Activated T-cell treated with anti-CD3 and anti-CD28 coated beads for 1 hour (primary cell): ENCODE data around the gene TMEM132A.
A peak's percentile ranks its signal among the peaks of the same experiment; 100 is the strongest.
"Not testable (repeated sequence)": the region's sequence is repeated elsewhere in the genome, so short reads cannot be mapped to it uniquely, and the experiment has no call there.

Source experiments
- DNase-seq: peaks from one replicate; pipeline ENCODE4 v3.0.0-alpha.2; 2020; ENCODE audit warnings: low read depth

The TMEM132A gene

DNA sequence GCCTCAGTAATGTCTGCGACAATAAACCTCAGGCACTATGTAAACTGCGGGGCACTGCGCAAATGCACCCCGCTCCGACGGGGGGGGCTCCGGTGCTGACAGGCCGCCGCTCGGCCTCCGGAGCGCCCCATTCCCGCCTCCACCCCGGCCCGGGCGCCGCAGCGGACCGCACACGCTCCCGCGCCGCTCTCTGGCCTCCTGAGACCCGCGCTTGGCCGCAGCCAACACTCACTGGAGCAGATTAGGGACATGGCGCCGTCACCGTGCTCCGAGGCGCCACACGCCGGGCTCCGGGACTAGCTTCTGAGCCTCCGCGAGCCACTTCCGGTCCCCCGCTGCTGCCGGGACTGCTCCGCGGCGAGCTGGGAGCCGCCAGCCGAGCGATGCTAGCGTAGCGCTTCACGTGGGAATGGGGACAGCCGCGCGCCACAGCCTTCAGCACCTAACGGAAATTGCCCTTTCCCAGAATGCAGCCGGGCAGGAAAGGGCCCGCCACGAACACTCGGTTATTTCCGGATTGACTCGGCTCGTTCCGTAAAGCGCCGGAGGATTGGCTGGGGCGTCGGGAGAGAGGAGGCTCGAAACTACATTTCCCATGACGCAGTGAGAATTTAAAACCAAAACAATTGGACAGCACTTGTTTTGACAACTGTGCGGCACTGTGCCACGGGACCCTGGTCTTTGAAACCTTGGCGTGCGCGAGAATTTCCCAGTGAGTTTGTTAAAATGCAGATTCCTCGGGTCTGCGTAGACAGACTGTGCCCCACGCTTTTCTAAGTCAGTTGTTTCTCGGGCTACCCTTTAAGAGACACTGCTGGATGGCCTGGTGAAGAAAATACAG lies 17.9 kb upstream of the TMEM132A start, which contains the start of gene PRPF19:
PRPF19 (minus strand) TSS at position 454 of the 841 bp plus-strand sequence; CDS start at position 251, 203 bp downstream.
- peak; percentile 99 for DNase-seq

DNA sequence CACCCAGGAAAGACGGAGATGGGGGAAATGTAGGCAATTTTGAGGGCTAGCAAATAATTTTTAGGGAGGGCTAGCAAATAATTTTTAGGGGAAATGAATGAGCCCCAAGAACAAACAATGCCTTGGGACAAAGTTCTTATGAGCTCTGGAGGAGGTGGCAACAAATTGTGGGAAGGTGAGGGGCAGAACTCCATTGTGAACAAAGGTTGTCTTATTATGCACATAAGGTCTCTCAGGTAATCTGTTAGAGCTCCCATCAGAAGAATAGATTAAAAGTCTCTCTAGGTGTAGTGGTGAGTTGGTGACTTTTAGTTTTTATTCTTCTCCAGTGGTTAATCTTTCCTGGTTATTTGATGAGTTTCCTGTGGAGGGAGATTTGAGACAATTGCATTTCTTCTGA lies 15.5 kb upstream of the TMEM132A start:
- DNase-seq = no peak

DNA sequence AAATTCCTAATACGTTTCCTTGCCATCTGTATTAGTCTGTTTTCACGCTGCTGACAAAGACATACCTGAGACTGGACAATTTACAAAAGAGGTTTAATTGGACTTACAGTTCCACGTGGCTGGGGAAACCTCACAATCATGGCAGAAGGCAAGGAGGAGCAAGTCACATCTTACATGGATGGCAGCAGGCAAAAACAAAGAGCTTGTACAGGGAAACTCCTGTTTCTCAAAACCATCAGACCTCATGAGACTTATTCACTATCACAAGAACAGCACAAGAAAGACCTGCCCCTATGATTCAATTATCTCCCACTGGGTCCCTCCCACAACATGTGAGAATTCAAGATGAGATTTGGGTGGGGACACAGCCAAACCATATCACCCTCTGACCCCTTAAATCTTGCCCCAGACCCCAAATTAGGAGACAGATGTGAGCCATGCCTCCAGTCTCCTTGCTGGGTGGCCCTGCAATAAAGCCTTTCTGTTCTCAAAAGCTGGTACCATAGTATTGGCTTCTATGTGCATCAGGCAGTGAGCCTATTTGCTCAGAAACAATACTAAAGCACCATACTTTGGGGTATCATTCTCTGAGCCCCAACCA lies 14.5 kb upstream of the TMEM132A start:
- not testable (repeated sequence) for DNase-seq

DNA sequence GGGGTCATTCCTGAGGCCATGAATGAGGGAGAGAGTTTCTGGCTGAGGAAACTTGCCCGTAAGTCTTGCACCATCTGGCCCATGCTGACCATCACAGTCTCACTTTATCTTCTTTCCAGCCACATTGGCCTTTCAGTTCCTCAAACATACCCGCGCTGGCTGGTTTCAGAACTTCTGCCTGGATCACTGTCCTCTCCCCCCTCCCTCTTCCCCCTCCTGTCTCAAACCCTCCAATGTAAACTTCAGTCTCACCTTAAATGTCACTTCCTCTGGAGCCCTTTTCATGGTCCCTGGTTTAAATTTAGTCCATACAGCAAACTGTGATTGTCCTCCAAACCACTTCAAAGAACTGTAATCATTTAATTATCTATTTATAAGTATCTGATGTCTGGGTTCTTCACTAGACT lies 14.0 kb upstream of the TMEM132A start:
- no peak for DNase-seq

DNA sequence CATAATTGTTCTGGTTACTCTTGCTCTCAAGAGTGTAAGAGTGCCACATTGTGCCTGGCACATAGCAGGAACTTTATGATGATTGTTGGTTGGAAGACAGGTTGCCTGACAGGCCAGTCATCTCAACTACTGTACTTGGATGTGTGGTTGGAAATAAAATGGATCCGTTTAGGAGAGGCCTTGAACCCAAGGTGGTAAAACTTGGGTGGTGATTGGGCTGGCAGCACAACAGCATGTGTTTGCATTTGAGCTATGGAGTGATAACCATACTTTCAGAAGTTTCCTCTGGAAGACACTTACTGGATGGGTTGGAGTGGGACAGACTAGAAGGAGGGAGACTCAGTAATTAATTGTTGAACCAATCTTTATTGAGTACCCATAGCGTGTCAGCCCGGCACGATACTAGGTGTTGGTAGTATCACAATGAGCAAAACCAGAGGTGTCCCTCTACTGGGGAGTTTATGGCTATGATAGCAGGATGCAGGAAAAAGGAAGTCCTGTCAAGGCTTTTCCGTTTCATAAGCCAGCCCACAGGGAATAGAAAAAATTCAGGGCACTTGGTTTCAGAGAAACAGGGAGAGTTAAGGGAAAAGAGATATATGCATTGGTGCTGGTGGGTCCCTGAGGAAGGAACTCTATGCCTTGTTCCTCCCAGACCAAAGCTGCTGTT lies 13.4 kb upstream of the TMEM132A start:
- DNase-seq = no peak

DNA sequence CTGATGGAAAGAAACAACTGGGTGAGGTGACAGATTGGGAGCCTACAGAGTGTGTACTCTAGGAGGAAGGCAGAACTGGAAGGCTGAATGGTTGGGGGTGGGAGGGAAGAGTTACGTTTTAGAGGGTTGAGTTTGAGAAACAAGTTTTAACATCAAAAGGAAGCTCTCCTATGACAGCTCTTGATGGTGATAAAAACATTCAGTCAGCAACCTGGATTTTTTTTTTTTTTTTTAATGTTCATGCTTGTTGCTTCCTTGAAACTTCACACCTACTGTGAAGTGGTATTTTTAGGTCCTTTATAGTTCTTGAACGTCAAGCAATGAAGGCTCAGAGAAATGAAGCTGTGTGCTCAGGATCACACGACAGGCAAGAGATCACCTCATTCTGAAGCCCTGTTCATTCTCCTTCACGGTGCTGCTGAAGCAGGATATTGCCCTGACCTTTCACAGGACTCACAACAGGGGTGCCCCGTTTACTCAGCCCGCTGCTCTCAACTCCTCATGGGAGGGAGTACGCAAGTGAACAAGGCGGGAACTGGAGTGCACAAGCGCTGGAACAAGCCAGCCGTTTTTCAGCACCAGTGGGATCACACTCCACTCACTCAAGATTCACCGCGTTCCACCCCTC lies 11.9 kb upstream of the TMEM132A start:
- no peak for DNase-seq

DNA sequence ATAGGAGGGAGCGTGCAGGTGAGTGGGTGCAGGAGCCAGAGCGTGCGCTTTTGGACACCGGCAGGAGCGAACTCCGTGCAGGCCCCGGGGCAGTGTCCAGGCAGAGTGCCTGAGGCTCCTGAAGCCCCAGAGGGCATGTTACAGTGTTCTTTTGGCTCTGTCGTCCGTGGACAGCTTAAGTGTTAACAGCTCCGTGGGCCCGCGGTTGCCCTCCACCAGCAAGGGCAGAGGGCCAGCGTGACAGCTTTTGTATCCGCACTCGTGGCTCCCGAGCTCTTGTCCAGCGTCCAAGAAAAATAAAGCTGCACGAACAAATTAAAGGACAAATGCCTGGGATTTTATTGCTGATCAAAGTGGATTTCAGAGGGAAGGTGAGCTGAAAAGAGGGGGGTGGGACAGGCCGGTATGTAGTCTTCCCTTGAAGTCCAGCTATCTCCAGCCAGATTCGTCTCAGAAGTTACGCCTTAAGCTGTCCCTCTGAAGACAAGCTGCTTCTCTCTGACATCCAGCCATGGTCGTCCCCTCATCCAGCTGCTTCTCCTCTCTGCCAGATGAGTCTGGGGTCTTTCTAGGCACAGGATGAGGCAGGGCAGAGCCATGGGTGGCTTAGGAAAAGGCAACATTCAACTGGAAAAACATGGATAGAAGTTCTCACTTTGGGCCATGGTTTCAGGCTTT lies 11.3 kb upstream of the TMEM132A start:
- no peak for DNase-seq

DNA sequence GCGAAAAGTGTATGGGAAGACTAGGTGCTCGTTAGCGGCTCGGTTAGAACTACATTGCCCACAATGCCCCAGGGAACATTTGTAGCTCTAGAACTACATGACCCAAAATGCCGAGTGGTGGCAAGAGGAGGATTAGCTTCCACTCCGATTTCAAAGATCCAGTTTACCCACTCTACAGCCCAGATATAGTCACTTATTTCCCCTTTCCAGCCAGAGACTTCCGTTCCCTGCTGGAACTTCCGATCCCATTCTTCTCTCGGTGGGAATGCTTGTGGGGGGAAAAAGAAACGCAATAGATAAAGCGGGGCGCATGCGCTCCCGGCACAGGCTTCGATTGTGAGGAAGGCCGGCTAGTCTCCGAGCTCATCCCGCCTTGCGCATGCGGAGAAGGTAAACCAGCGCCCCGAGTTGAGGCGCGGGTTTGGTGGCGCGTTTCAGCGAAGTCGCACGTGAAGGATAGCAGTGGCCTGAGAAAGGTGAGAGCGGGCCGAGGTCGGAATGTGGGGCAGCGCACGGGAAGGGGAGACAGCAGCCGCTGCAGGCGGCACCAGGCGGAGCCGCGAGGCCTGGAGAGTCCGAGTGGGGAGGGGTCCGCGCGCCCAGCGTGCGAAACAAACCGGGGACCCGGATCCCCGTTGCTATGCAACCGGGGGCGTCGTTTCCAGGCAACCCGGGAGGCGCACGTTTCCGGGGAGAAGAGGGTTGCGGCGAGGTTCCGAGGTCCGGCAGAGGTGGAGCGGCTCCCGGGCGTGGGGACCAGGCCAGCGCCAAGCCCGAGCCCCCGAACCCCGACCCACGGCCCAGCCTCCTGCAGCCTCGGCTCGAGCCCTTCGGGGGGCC lies 10.2 kb upstream of the TMEM132A start, which contains the start of gene TMEM109:
TMEM109 (plus strand) TSS at position 366 of the 840 bp plus-strand sequence. CDS start 5,536 bp downstream, outside the sequence.
- DNase-seq = peak; percentile 83

DNA sequence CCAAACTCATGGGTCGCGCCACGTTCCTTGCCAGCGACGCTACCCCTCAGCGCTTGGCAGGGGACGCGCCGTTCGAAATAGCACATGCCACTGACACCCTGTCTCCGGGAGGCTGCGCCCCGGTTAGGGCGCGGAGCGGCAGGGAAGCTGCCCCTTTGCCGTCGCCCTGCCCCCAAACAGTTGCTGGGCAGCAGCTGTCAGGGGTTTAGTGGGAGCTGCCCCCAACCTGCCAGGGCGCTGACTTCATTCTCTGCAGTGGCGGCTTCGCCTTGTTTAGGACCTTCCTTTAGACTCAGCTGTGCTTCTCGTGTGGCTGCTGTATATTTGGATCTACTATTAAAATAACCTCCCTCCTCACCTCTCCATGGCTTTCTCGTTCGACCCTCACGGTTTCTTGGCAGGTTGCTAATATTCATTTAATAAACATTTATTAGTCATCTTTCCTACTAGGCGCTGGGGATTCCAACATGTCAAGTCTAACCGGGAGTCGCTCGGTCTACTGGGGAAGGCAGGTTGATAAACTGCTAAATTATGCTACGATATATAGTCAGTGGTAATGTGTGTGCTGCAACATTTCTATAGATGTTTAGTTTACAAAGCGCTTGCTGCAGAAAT lies 9.5 kb upstream of the TMEM132A start:
- DNase-seq = no peak

DNA sequence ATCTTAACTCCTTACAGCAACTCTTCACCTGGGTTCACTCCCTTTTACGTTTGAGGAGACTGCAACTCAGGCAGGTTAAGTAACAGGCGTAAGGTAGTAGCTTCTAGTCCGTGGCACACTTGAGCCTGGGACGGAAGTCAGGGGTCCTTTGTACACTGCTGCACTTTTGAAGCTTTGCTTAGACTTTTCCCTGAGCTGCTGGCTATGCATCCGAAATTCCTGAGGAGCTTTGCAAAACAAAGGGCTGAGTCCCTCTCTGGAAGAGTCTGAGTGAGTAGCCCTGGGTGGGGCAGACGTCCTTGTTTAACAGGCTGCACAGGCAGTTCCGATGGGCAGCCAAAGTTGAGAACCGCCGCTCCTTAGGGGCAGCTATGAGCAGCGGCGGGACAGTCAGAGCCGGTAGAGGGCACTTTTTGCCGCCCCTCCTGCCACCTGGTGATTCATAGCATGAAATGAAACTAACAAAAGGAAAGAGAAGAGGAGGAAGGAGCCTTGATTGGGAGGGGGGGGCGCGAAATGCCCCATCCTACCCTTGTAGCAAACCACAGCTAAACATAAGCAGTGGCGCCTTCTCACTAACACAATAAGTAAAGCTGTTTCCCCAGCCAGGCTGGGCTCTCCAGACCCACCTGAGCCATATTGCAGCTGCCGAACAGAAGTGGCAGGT lies 8.9 kb upstream of the TMEM132A start:
- peak; percentile 55 for DNase-seq

DNA sequence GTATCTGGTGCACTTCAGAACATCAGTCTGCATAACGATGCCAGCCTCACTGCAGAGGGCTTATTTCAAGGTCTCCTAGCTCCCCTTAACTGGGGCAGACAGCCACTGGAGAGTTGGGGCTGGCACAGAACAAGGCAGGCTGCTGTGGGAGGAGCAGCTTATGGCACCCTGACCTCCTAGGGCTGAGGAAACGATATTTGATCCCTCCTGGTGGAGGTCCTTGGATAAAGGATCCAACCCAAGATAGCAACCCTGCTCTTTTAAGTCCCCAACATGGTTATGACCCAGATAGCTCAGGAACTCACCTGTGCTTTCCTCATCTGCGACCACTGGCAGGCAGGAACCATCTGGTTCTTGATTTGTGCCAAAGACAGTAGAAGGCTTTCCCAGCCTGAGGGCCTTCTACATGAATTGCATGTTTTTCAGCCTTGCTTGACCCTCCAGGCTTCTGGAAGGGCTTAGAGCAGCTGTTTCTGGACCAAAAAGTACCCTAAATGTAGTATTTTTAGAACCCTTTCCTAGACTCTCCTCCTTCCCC lies 7.5 kb upstream of the TMEM132A start:
- DNase-seq = no peak

DNA sequence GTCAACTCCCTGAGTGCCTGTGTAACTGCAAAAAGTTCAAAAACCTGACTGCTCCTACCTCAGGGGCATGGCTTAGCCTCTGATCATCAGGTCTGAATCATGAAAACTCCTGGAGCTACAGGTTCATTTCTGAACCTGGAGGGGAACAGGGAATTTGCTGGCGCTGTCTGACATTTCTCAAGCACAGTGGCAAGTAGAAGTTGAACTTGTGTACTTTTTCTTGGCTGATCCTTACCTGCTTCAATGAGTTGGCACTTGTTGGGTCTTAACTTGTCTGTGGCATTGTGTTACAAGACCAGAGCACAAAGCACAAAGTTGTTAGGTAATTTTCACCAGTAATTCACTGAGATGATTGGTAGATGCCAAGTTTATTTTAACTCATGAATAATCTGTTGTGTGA lies 7.0 kb upstream of the TMEM132A start:
- DNase-seq = no peak

DNA sequence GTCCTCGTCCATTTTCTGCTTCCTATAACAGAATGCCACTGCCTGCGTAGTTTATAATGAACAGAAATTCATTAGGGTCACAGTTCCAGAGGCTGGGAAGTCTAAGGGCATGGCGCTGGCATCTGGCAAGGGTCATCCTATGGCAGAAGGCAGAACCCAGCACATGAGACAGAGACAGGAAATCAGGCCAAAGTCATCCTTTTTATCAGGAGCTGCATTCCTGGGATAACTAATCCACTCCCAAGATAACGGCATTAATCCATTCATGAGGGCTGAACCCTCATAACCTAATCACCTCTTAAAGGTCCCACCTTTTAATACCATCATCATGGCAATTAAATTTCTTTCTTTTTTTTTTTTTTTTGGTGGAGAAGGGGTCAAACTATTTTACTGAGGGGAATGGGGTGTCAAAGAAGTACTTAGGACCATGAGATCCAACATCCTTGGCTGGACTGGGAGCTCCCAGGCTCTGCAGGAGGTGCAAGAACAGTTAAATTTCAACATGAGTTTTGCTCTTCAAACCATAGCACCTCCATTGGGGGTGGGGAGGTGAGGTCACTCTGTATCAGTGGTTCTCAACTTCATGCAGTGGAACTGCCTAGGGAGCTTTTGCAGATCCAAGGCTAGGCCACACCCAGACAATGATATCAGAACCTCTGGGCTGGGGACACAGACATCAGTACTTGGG lies 5.9 kb upstream of the TMEM132A start:
- DNase-seq = no peak

DNA sequence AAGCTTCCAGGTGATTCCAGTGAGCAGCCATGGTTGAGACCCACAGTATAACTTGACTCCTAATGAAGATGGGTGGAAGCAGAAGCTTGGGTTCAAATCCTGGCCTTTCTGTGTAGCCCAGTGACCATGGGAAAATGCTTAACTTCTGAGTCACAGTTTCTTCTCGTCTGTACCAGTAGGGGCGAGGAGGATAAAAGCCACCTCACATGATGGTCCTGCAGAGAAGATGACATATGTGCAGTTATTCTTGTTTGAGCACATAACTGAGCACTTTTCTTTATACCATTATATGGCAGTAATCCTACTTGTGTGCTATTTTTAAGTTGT lies 5.4 kb upstream of the TMEM132A start:
- DNase-seq = no peak

DNA sequence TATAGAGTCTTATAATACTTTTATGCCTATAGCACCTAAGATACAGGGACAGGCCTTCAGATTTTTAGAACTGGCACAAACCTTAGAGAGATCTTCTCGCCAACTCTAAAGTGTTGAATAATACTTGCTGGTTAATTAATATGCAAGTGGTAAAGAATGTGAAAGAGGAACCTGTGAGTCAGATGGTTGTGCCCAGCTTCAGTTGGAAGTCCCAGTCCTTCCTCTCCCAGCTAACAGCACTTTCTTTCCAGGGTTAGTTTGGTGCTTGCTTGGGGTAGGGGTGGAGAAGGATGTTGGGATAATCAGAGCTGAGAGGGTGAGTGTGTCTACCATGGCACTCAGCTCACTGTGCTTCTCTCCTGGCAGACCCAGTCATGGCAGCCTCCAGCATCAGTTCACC lies 4.9 kb upstream of the TMEM132A start:
- no peak for DNase-seq

DNA sequence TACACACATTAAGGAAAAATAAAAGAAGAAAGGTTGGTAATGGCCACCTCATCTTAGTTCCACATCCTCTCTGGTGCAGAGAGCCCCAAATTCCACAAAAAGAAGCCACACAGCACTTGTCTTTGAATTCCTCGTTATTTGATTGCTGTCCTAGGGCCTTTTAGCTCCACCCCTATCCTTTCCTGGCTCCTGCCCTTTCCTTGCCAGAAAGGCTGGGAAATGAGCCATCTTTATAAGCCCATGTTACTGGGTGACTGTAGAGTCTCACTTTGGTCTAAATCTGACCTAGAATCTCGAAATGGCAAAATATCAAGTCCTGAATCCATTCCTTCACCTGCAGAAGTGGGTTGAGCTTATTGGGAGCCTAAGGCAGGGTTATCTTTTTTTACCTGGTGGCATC lies 4.3 kb upstream of the TMEM132A start:
- no peak for DNase-seq

DNA sequence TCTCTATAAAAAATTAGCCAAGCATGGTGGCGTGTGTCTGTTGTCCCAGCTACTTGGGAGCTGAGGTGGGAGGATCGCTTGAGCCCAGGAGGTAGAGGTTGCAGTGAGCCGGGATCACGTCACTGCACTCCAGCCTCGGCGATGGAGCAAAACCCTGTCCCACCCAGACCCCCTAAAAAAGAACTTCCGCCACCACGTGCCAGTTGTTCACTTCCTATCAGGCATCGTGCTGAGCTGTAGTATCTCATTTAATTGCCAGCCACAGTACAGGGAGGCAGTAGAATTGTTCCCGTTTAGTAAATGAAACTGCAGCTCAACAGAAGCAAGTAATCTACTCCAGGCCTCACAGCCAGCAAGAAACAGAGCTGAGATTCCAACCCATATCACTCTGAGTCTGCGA lies 3.0 kb upstream of the TMEM132A start:
- no peak for DNase-seq

DNA sequence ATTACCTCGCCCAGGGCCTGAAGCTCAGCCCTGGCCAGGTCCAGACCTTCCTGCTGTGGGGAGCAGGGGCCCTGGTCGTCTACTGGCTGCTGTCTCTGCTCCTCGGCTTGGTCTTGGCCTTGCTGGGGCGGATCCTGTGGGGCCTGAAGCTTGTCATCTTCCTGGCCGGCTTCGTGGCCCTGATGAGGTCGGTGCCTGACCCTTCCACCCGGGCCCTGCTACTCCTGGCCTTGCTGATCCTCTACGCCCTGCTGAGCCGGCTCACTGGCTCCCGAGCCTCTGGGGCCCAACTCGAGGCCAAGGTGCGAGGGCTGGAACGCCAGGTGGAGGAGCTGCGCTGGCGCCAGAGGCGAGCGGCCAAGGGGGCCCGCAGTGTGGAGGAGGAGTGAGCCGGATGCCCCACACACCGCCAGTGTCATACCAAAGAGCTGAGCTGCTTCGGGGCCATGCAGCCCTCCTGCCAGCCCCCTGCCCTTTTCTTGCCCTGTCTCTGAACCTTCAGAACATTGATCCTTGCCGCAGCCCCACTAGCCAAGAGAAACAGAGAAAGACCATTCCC lies 2.4 kb upstream of the TMEM132A start:
- no peak for DNase-seq

DNA sequence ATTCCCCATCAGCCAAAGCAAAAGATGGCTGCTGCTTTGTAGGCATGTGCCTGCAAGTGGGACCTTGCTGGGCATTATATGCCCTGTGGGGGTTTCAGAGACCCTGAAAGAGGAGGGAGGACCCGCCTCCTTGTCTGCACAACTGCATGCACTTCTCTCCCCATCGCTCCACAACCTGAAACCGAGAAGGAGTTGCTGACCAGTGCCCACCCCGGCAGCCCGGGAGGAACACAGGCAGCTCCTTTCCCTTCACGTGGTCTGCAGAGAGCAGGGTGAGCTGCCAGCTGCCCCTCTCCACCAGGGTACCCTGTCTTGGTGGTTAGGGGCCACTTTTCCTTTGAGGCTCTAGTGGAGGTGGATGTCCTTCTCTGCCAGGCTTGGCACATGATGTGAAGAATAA lies 1.4 kb upstream of the TMEM132A start:
- no peak for DNase-seq
